Gastroesophageal sphincter (tissue), 3 donors: ENCODE data around the gene GATC.
"Not testable (repeated sequence)": the region's sequence is repeated elsewhere in the genome, so short reads cannot be mapped to it uniquely, and the experiment has no call there.

Source experiments
- CTCF ChIP-seq, 4 experiments: fragments of 200-600 bp in 2 of 4; fragments of 450-650 bp in 2 of 4; sonication (generic) in 1 of 4; IDR thresholded peaks; one replicate each; pipeline ENCODE4 v1.5.1; 2017 to 2019; ENCODE audit warnings: antibody characterized with exemption in 4 of 4, mild to moderate bottlenecking in 2 of 4, moderate library complexity in 2 of 4
- EP300 ChIP-seq: sonication (generic); formaldehyde crosslinking; IDR thresholded peaks from one replicate; pipeline ENCODE4 v1.6.1; 2017; ENCODE audit warnings: antibody characterized with exemption, mild to moderate bottlenecking
- POLR2A ChIP-seq, 2 donors: fragments of 450-650 bp; IDR thresholded peaks; one replicate each; pipeline ENCODE4 v1.6.1; 2017; ENCODE audit warnings: antibody characterized with exemption in 2 of 2, mild to moderate bottlenecking in 2 of 2, moderate library complexity in 1 of 2

- not testable (repeated sequence) for TF ChIP-seq EP300; CTCF (IDR thresholded peaks at IDR 0.05); POLR2A (IDR thresholded peaks at IDR 0.05)
These were observed 567 bp downstream of the GATC start for GRCh38 chr12:120446844-120447178.
